OCI-LY3 (cell line): ENCODE measurements around the gene PPP3R1.

Source experiments
- H2AFZ ChIP-seq: fragments of 200-600, 300-600 bp; shearing (Covaris generic); 2 replicates; pipeline ENCODE4 v1.6.0; 2014; ENCODE audit warnings: antibody characterized with exemption, low read depth, low read length
- H3K27ac ChIP-seq: fragments of 200-600, 300-600 bp; sonication (generic); 2 replicates; pipeline ENCODE4 v1.5.1; 2014; ENCODE audit warnings: mild to moderate bottlenecking, low read length, moderate library complexity, mixed read lengths
- H3K27me3 ChIP-seq: fragments of 200-600, 300-600 bp; sonication (generic); 2 replicates; pipeline ENCODE4 v1.6.1; 2014; ENCODE audit warnings: low read depth, low read length, mixed read lengths
- H3K36me3 ChIP-seq: fragments of 200-600, 300-600 bp; sonication (generic); replicated peaks from 2 replicates; pipeline ENCODE3; 2014; ENCODE audit warnings: low read depth, low read length, mixed read lengths
- H3K4me1 ChIP-seq: fragments of 300-600, 200-600 bp; sonication (generic); 2 replicates; pipeline ENCODE4 v1.6.1; 2014; ENCODE audit warnings: low read length, mixed read lengths
- H3K4me2 ChIP-seq: fragments of 200-600, 300-600 bp; sonication (generic); 2 replicates; pipeline ENCODE4 v1.6.1; 2014; ENCODE audit warnings: low read length, mixed read lengths
- H3K4me3 ChIP-seq: fragments of 300-600, 200-600 bp; sonication (generic); 2 replicates; pipeline ENCODE4 v1.5.1; 2014; ENCODE audit warnings: antibody characterized with exemption, mild to moderate bottlenecking, low read length, moderate library complexity
- H3K79me2 ChIP-seq: fragments of 300-600, 200-600 bp; shearing (Covaris generic); 2 replicates; pipeline ENCODE4 v1.6.1; 2014; ENCODE audit warnings: mild to moderate bottlenecking, low read length, mixed read lengths
- H3K9ac ChIP-seq: fragments of 300-600, 200-600 bp; shearing (Covaris generic); 2 replicates; pipeline ENCODE4 v1.6.0; 2014; ENCODE audit warnings: mild to moderate bottlenecking, low read length, moderate library complexity
- H3K9me3 ChIP-seq: fragments of 200-600, 300-600 bp; shearing (Covaris generic); 2 replicates; pipeline ENCODE4 v1.6.1; 2014; ENCODE audit warnings: low read length, mixed read lengths; ENCODE audit not compliant: insufficient read depth
- H4K20me1 ChIP-seq: fragments of 200-600, 300-600 bp; sonication (generic); 2 replicates; pipeline ENCODE4 v1.6.1; 2016; ENCODE audit warnings: low read length, mixed read lengths; ENCODE audit not compliant: insufficient read depth
- CTCF ChIP-seq: fragments of 200-600, 300-600 bp; sonication (generic); IDR thresholded peaks from 2 replicates; pipeline ENCODE4 v1.5.1; 2014; ENCODE audit warnings: antibody characterized with exemption, low read length, low read depth
- EZH2phosphoT487 ChIP-seq: fragments of 200-600 bp; shearing (Covaris generic); IDR thresholded peaks from 2 replicates; pipeline ENCODE4 v1.6.1; 2018; ENCODE audit warnings: antibody characterized with exemption, mixed run types, low read depth

Gene PPP3R1

DNA sequence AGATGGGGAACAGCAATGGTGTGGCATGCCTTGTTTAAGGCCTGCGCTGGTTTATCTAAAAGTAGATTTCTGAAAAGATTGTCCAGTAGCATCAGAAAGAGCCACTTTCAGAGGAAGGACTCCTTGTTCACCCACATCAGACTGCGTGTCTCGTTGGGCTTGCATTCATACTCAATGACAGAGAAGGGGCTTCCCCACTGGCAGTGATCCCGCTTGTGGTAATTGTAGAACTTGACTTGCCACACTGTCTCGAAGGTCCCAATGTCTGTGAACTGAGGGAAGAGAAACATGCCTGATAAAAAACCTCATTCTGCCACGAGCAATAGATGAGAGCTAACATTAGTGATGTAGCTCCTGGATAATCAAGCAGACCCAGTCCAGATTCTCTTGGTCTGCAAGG lies 41.4 kb upstream of the PPP3R1 start:
- Histone ChIP-seq H3K4me1 (peaks cover 21% of the 10 kb centered on the region), H2AFZ (no peak overlapping the region), H4K20me1 (no peaks in the 10 kb centered on the region), H3K79me2 (no peaks in the 10 kb centered on the region), H3K4me2 (peak overlapping the region; percentile 16; the same call in 1 of the 2 replicates), H3K9me3 (no peaks in the 10 kb centered on the region), H3K27ac (no peak overlapping the region), H3K36me3 (no peaks in the 10 kb centered on the region), H3K9ac (no peak overlapping the region), H3K27me3 (no peaks in the 10 kb centered on the region), H3K4me3 (no peak overlapping the region)
- TF ChIP-seq EZH2phosphoT487 (no peak), CTCF (no peak)

DNA sequence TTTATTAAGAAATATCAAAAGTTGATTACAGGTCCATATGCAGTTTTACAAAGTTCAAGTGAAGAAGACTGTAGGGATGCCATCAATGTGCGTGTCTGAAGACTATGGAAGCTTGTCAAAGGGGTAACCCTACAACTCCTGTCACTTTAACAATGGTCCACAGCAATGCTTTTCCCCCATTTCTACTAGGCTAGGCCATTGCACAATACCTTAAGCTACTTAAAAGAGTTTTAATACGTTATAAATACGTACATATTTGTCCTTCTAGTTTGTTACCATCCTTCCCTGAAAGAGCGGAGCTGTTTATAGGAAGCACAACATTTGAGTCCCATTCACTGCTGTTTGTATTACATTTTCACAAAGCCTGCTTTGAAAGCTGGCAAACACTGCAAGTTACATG lies 40.7 kb upstream of the PPP3R1 start:
- Histone ChIP-seq H3K9me3 (no peaks in the 10 kb centered on the region), H3K9ac (no peak overlapping the region), H3K4me2 (no peak overlapping the region), H3K36me3 (no peaks in the 10 kb centered on the region), H4K20me1 (no peaks in the 10 kb centered on the region), H3K27ac (no peak overlapping the region), H2AFZ (no peak overlapping the region), H3K27me3 (no peaks in the 10 kb centered on the region), H3K79me2 (no peaks in the 10 kb centered on the region), H3K4me3 (no peak overlapping the region), H3K4me1 (peaks cover 21% of the 10 kb centered on the region)
- TF ChIP-seq EZH2phosphoT487: no peak

DNA sequence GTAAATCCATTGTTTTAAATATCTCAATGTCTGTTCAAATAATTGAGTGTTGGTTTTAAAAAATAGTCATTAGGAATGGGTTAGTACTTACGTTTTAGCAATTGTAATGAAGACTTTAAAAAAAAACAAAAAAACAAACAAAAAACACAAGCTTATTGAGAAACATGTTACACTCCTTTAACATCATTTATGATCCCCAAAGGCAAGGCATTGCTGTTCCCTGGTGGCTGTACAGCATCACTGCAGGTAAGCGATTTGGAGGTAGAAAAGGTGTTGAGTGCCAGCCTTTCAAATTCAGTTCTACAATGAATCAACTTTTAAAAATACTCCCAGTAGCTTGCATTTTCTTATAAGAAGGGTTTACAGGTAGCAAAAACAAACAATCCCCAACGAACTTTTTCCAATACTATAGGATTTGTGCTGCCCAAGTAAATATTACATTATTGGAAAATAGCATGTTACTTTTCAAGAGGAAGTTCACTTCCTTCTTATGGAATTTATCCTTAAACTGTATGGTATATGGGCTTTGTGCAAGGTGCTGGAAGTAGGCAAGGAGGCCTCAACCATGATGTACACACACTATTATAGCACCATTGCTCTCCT lies 39.9 kb upstream of the PPP3R1 start:
- peaks cover 21% of the 10 kb centered on the region for H3K4me1 ChIP-seq
- no peak overlapping the region for H3K9ac ChIP-seq
- no peak overlapping the region for H2AFZ ChIP-seq
- H4K20me1 ChIP-seq: no peaks in the 10 kb centered on the region
- H3K4me2 ChIP-seq: no peak overlapping the region
- H3K36me3 ChIP-seq: no peaks in the 10 kb centered on the region
- H3K79me2 ChIP-seq: no peaks in the 10 kb centered on the region
- peak; percentile 79 for TF ChIP-seq CTCF
- TF ChIP-seq EZH2phosphoT487: no peak
- no peaks in the 10 kb centered on the region for H3K9me3 ChIP-seq
- no peak overlapping the region for H3K27ac ChIP-seq
- H3K27me3 ChIP-seq: 0 out of 2 replicates have a peak, but pooled peaks cover 3% of the 10 kb centered on the region
- H3K4me3 ChIP-seq: no peak overlapping the region

DNA sequence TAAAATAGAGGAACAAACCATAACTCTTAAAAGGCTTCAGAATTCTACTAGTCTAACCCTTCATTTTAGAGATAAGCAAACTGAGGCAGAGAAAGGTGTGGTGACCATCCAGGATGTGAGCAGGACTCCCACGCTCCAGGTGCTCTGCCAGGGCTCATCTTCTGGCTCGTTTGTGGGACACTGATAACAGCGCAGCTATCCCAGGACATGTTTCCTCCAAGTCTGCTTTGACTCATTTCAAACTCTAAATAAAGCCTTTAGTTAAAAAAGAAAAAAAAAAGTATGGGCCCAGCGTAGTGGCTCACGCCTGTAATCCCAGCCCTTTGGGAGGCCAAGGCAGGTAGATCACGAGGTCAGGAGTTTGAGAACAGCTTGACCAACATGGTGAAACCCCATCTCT lies 39.0 kb upstream of the PPP3R1 start:
- Histone ChIP-seq H3K4me2 (no peak overlapping the region), H3K27me3 (0 out of 2 replicates have a peak, but pooled peaks cover 3% of the 10 kb centered on the region), H3K36me3 (no peaks in the 10 kb centered on the region), H3K9ac (no peak overlapping the region), H3K4me1 (peaks cover 21% of the 10 kb centered on the region), H3K79me2 (no peaks in the 10 kb centered on the region), H4K20me1 (no peaks in the 10 kb centered on the region), H3K27ac (no peak overlapping the region), H3K4me3 (no peak overlapping the region), H3K9me3 (no peaks in the 10 kb centered on the region), H2AFZ (no peak overlapping the region)
- TF ChIP-seq EZH2phosphoT487 (no peak), CTCF (no peak)

DNA sequence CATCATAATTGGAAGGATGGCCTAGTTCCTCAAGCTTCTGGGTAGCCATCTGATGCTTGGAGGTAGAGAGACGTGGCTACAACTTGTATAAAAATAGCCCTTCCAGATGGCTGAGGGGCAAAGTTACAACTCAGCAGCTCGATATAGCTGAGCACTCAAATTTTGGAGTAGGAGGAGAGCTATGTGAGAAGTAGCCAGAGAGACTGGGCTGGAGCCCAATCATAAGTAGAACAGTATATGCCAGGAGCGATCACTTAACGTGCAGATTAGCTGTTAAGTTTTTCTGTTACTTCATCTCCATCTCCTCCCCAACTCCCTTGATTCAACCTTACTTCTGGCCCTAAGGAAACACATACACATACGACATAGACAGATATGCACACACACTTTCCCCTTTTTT lies 38.6 kb upstream of the PPP3R1 start:
- Histone ChIP-seq H3K4me3 (no peak overlapping the region), H2AFZ (peak overlapping the region; percentile 5; the same call in 1 of the 2 replicates), H3K9ac (no peak overlapping the region), H3K27me3 (0 out of 2 replicates have a peak, but pooled peaks cover 6% of the 10 kb centered on the region), H4K20me1 (no peaks in the 10 kb centered on the region), H3K79me2 (no peaks in the 10 kb centered on the region), H3K4me1 (peaks cover 20% of the 10 kb centered on the region), H3K4me2 (no peak overlapping the region), H3K27ac (no peak overlapping the region), H3K9me3 (no peaks in the 10 kb centered on the region), H3K36me3 (no peaks in the 10 kb centered on the region)
- no peak for TF ChIP-seq CTCF
- no peak for TF ChIP-seq EZH2phosphoT487
